NOMO-1 treated with DMSO at 0.1 percent for 48 hours (cell line): ENCODE data around the gene STX1A.
A peak's percentile ranks its signal among the peaks of the same experiment; 100 is the strongest.

Experiments used
- DNase-seq: peaks from one replicate; lab custom pipeline; 2025; ENCODE audit not compliant: unreplicated experiment; lab: John Stamatoyannopoulos, UW

Gene STX1A

GRCh38 chr7:73708961-73709549, 10.4 kb downstream of the STX1A start:
- DNase-seq, result no peak

- DNase-seq, result no peak
Measured at GRCh38 chr7:73707045-73707631, 12.3 kb downstream of the STX1A start.

- no peak for DNase-seq
Measured at GRCh38 chr7:73706126-73707044, 13.1 kb downstream of the STX1A start.

- DNase-seq, result no peak
Measured at GRCh38 chr7:73705551-73705920, 13.9 kb downstream of the STX1A start.

- DNase-seq, result no peak
Measured at GRCh38 chr7:73704640-73705550, 14.6 kb downstream of the STX1A start.

GRCh38 chr7:73703757-73704639, 15.5 kb downstream of the STX1A start:
- DNase-seq, result no peak

GRCh38 chr7:73703225-73703624, 16.2 kb downstream of the STX1A start:
- DNase-seq, result no peak

- DNase-seq, result no peak
Measured at GRCh38 chr7:73702665-73703064, 16.8 kb downstream of the STX1A start.

GRCh38 chr7:73702226-73702625, 17.2 kb downstream of the STX1A start:
- no peak for DNase-seq

GRCh38 chr7:73701357-73701995, 18.0 kb downstream of the STX1A start:
- peak; percentile 50 for DNase-seq

- DNase-seq, result no peak
Measured at GRCh38 chr7:73700581-73701134, 18.8 kb downstream of the STX1A start.

- no peak for DNase-seq
Measured at GRCh38 chr7:73700069-73700423, 19.4 kb downstream of the STX1A start.

- DNase-seq, result no peak
Measured at GRCh38 chr7:73699370-73700068, 19.9 kb downstream of the STX1A start.

- DNase-seq, result no peak
Measured at GRCh38 chr7:73698410-73698809, 21.1 kb downstream of the STX1A start.

- no peak for DNase-seq
Measured at GRCh38 chr7:73696372-73696771, 23.1 kb downstream of the STX1A start.

- no peak for DNase-seq
Measured at GRCh38 chr7:73690646-73691045, 28.8 kb downstream of the STX1A start.

- no peak for DNase-seq
Measured at GRCh38 chr7:73688288-73688687, 31.2 kb downstream of the STX1A start.

- DNase-seq, result no peak
Measured at GRCh38 chr7:73685311-73685710, 34.2 kb downstream of the STX1A start.
